Adrenal gland (tissue), 5 donors: ENCODE measurements around the gene NAALADL2.

Source experiments
- CTCF ChIP-seq, 6 experiments: fragments of 450-650 bp in 4 of 6; fragments of 200-600 bp in 2 of 6; sonication (generic) in 1 of 6; IDR thresholded peaks; 1 replicate in 5 of 6; 2 replicates in 1 of 6; pipeline versions ENCODE4 v1.5.1 to v1.8.0; 2016 to 2021; ENCODE audit warnings: antibody characterized with exemption in 6 of 6, mild to moderate bottlenecking in 2 of 6, moderate library complexity in 1 of 6
- POLR2A ChIP-seq, 2 donors: fragments of 450-650 bp; IDR thresholded peaks; one replicate each; pipeline ENCODE4 v1.6.1; 2017; ENCODE audit warnings: antibody characterized with exemption in 2 of 2, mild to moderate bottlenecking in 2 of 2, moderate library complexity in 1 of 2
- donor health status: DM: no; HTN: no; CAD: no.

GRCh38 chr3:175432376-175433025 is 573.4 kb downstream of the NAALADL2 start:
- no peak for TF ChIP-seq CTCF (IDR thresholded peaks at IDR 0.05)
- no peak for TF ChIP-seq POLR2A (IDR thresholded peaks at IDR 0.05)
